HG03565 (cell line): ENCODE results near the gene ZMYM5.
"Not testable (repeated sequence)": the region's sequence is repeated elsewhere in the genome, so short reads cannot be mapped to it uniquely, and the experiment has no call there.

ENCODE experiments used
- ATAC-seq: cut with Tn5 transposase; IDR thresholded peaks from one replicate; pipeline ENCODE4 v1.9.1; 2021; ENCODE audit warnings: mild to moderate bottlenecking, moderate library complexity; ENCODE audit not compliant: unreplicated experiment

ZMYM5 gene

GRCh38 chr13:19822673-19823072, 40.8 kb downstream of the ZMYM5 start:
- ATAC-seq, result no peak

- ATAC-seq, result no peak
Observed at GRCh38 chr13:19818223-19818842, 45.1 kb downstream of the ZMYM5 start.

- no peak for ATAC-seq
Observed at GRCh38 chr13:19817510-19818158, 45.8 kb downstream of the ZMYM5 start.

DNA sequence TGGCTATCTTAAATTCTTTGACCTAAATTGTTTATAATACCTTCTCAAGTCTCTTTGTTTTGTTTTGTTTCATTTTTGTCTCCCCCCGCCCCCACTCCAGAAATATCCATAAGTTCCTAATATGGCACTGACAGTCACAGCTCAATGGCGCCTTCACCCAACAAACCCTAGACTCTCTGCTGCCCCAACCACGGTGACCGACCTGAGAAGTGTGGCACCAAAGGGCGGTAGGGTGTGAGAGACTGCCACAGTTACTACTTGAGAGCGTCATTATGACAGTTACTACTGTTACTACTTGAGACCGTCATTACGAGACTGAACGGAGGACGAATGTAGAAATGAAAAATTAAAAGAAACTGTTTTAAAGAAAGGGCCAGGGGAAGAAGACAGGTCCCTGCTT, 46.3 kb downstream of the ZMYM5 start:
- ATAC-seq, result no peak

GRCh38 chr13:19815842-19816241, 47.6 kb downstream of the ZMYM5 start:
- ATAC-seq, result not testable (repeated sequence)

GRCh38 chr13:19810996-19811881, 52.2 kb downstream of the ZMYM5 start:
- no peak for ATAC-seq

GRCh38 chr13:19810151-19810550, 53.3 kb downstream of the ZMYM5 start:
- ATAC-seq, result no peak

DNA sequence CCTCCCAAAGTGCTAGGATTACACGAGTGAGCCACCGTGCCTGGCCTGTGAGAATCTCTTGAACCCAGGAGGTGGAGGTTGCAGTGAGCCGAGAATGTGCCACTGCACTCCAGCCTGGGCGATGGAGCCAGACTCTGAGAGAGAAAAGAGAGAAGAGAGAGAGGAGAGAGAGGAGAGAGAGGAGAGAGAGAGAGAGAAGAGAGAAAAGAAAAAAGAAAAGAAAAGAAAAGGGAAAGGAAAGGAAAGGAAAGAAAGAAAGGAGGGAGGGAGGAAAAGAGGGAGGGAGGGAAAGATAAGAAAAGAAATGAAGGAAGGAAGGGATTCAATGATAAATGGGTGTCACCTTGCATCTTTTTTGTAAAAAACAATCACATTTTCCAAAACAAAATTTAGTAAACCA, 57.7 kb downstream of the ZMYM5 start:
- ATAC-seq, result no peak

- no peak for ATAC-seq
Observed at GRCh38 chr13:19795956-19796355, 67.5 kb downstream of the ZMYM5 start.

DNA sequence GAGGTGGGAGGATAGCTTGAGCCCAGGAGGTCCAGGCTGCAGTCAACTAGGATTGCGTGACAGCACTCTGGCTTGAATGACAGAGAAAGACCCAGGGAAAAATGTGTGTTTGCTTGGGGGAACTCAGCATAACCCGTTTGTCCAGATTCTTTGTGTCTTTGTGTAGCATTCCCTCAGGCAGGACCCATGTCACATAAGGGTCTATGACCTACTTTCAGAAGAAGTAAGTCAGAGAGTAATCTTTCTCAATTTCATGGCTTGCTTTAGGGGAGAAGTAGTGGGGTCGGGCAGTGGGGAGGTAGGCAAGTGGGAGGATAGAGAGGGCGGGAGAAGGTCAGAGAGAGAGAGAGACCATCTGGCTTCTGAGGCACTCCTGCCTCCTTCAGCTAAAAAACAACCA, 68.8 kb downstream of the ZMYM5 start:
- ATAC-seq, result no peak

DNA sequence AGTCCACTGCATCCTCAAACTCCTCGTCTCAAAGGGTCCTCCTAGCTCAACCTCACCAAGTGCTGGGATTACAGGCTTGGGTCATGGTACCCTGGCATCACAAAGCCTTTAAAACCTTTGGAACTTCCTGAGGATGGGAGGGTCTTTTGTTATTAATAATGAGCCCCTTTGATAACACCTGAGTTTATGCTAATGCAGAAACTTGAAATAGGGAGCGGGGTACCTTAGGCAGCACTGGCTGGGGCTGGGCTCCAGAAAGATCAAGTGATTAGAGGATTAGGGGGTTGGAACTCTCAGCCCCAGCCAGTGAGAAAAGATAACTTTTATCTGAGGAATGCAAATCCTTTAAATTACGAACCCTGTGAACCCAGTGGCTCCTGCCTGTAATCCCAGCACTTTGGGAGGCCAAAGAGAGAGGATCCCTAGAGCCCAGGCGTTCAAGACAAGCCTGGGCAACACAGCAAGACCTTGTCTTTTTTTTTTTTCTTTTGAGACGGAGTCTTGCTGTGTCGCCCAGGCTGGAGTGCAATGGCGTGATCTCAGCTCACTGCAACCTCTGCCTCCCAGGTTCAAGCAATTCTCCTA, 71.4 kb downstream of the ZMYM5 start:
- no peak for ATAC-seq

- peak; percentile 77 for ATAC-seq
Observed at GRCh38 chr13:19782727-19783682, 80.4 kb downstream of the ZMYM5 start, which contains the start of gene PSPC1. PSPC1 (minus strand) TSS chr13:19782945; CDS start chr13:19782757, 188 bp downstream.

- peak; percentile 29 for ATAC-seq
Observed at GRCh38 chr13:19782049-19782726, 81.3 kb downstream of the ZMYM5 start.

GRCh38 chr13:19781526-19781925, 81.9 kb downstream of the ZMYM5 start:
- no peak for ATAC-seq

- ATAC-seq, result not testable (repeated sequence)
Observed at GRCh38 chr13:19780753-19781418, 82.6 kb downstream of the ZMYM5 start.
